Mammary epithelial cell (primary cell): ENCODE measurements around the gene ZSWIM4.

Source experiments
- EZH2 ChIP-seq: IDR thresholded peaks from 2 replicates; pipeline ENCODE4 v1.6.1; 2012; ENCODE audit warnings: low read length, inconsistent platforms, borderline replicate concordance
- TF ChIP-seq, protein P1 (sequence below), 2 donors: IDR thresholded peaks in 1 of 2; conservative IDR thresholded peaks in 1 of 2; 2 replicates each; pipeline ENCODE4 v1.5.1; 2011 to 2012; ENCODE audit warnings: inconsistent platforms in 2 of 2, low read length in 2 of 2, mild to moderate bottlenecking in 2 of 2, control low read depth in 1 of 2, low read depth in 1 of 2; ENCODE audit not compliant: insufficient read depth in 1 of 2; ENCODE audit errors: extremely low read depth in 1 of 2

GRCh38 chr19:13870873-13871272 lies 75.6 kb downstream of the ZSWIM4 start:
- TF ChIP-seq, protein P1, sequence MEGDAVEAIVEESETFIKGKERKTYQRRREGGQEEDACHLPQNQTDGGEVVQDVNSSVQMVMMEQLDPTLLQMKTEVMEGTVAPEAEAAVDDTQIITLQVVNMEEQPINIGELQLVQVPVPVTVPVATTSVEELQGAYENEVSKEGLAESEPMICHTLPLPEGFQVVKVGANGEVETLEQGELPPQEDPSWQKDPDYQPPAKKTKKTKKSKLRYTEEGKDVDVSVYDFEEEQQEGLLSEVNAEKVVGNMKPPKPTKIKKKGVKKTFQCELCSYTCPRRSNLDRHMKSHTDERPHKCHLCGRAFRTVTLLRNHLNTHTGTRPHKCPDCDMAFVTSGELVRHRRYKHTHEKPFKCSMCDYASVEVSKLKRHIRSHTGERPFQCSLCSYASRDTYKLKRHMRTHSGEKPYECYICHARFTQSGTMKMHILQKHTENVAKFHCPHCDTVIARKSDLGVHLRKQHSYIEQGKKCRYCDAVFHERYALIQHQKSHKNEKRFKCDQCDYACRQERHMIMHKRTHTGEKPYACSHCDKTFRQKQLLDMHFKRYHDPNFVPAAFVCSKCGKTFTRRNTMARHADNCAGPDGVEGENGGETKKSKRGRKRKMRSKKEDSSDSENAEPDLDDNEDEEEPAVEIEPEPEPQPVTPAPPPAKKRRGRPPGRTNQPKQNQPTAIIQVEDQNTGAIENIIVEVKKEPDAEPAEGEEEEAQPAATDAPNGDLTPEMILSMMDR (conservative IDR thresholded peaks at IDR 0.05 in 1 of 2, IDR thresholded peaks at IDR 0.05 in 1 of 2; ENCODE audit: extremely low read depth in 1 of 2, insufficient read depth in 1 of 2, low read depth in 1 of 2, low read length in 2 of 2) = no peak
- TF ChIP-seq EZH2 = no peak
